Heart right ventricle (tissue), 16 donors: ENCODE data around the gene UNC5B. TPM values are rescaled to one million over a fixed set of nuclear protein-coding genes. Genes with fewer than 3 reads are reported as not detected.
A peak's percentile ranks its signal among the peaks of the same experiment; 100 is the strongest.

Experiments
- ATAC-seq, 8 donors: fragments of 200-7000 bp; cut with Tn5 transposase; one replicate each; pipeline ENCODE4 v1.9.1; 2020; ENCODE audit warnings: mild to moderate bottlenecking in 8 of 8, moderate library complexity in 8 of 8, moderate number of reproducible peaks in 1 of 8
- DNase-seq, 2 donors: peaks; one replicate each; pipeline ENCODE4 v3.0.0-alpha.2; 2020
- H3K27ac ChIP-seq, 10 donors: fragments of 200-600 bp; sonication (generic) in 2 of 10; one replicate each; pipeline versions ENCODE4 v1.5.0 to v1.8.0; 2020 to 2022; ENCODE audit warnings: mild to moderate bottlenecking in 3 of 10
- H3K27me3 ChIP-seq, 7 donors: fragments of 200-600 bp; one replicate each; pipeline ENCODE4 v1.8.0; 2021 to 2022; ENCODE audit warnings: mild to moderate bottlenecking in 2 of 7
- H3K36me3 ChIP-seq, 9 donors: fragments of 200-600 bp; sonication (generic) in 1 of 9; one replicate each; pipeline versions ENCODE4 v1.5.0 to v1.8.0; 2020 to 2022; ENCODE audit warnings: mild to moderate bottlenecking in 2 of 9
- H3K4me1 ChIP-seq, 9 donors: fragments of 200-600 bp; sonication (generic) in 1 of 9; one replicate each; pipeline versions ENCODE4 v1.5.0 to v1.8.0; 2020 to 2022; ENCODE audit warnings: mild to moderate bottlenecking in 4 of 9
- H3K4me3 ChIP-seq, 10 donors: fragments of 200-600 bp; sonication (generic) in 2 of 10; one replicate each; pipeline versions ENCODE4 v1.5.0 to v1.8.0; 2020 to 2022; ENCODE audit warnings: mild to moderate bottlenecking in 7 of 10, moderate library complexity in 2 of 10
- H3K9me3 ChIP-seq, 11 donors: fragments of 200-600 bp in 10 of 11; sonication (generic) in 2 of 11; one replicate each; pipeline versions ENCODE4 v1.5.0 to v1.8.0; 2013 to 2022; ENCODE audit warnings: mild to moderate bottlenecking in 2 of 11, control low read depth in 1 of 11, moderate library complexity in 1 of 11
- WGBS, 2 donors: extraction: QIAGEN DNeasy Blood & Tissue Kit; methylation state at CpG; one replicate each; pipeline ENCODE4 v1.1.7; 2013; ENCODE audit warnings: inconsistent platforms in 1 of 2; 5-methylcytosine and 5-hydroxymethylcytosine counted together
- intact Hi-C, 10 donors: fragments of 100-400 bp; cut with DNase I; formaldehyde crosslinking; loops; one replicate each; pipeline versions ENCODE4 v1.11.1 to v1.14.2; 2022
- polyA plus RNA-seq, 2 donors: library from polyadenylated mRNA; stranded (reverse); fragments of 200-250 nt; gene quantifications; one replicate each; pipeline ENCODE4 v1.2.3, GENCODE V29; 2013
- total RNA-seq, 10 donors: library from RNA; stranded (reverse); fragmentation: NEBNext Ultra II Directional in 3 of 10; extraction: Animal tissue kit (Norgen Biotek cat#: 25700) in 3 of 10; gene quantifications; one replicate each; pipeline versions ENCODE4 v1.2.1 to v1.2.4, GENCODE V29; 2021 to 2023
- TF ChIP-seq, protein P1 (sequence below), 9 donors: fragments of 200-600 bp; sonication (generic) in 2 of 9; IDR thresholded peaks; one replicate each; pipeline versions ENCODE4 v1.5.0 to v1.8.0; 2021 to 2022; ENCODE audit warnings: antibody characterized with exemption in 9 of 9, mild to moderate bottlenecking in 5 of 9, moderate library complexity in 1 of 9
- donor health status: Arrhythmogenic right ventricular cardiomyopathy.
- donor health status: ischemic (EF 13 %, LVEDD 7.1; RV severe dilation, severe dysfunction).
- donor health status: healthy with polysubstance abuse.
- donor health status: DM: no; HTN: yes; CAD: no.
- donor health status: DM: no; HTN: no; CAD: no.
- donor health status: ischemic (EF 25% LVEDD 6.9; RV normal size, moderate dysfunction).
- donor health status: ischemic (EF 25% LVEDD 5.7; RV mildly dilated, moderate dysfunction).
- donor health status: healthy.
- donor health status: DM: yes; HTN: yes; CAD: no.
- donor health status: Ischemic cardiomyopathy.
- donor health status: ischemic (EF 35%, LVEDD 5.7; RV mildly dilated, moderate dysfunction).
- donor health status: nonischemic (EF 11% LVEDD 7.7; RV severe dilation, severe dysfunction).
- donor health status: DM: yes; HTN: yes; CAD: no.
- donor health status: PGD.
- donor health status: ischemic (EF 29% LVEDD 5.4; RV normal size, mild dysfunction).
- donor health status: nonischemic (EF 23%, LVEDD 6.1; RV moderate dilation, normal function).

The UNC5B gene
- total and polyA plus RNA-seq, 12 donors = 3.3 to 20.6 (median 12.1) TPM

GRCh38 chr10:71228875-71229675, 16.7 kb downstream of the UNC5B start:
- WGBS, 2 donors = 78 to 84% methylated on average over 16 of the region's 16 CpGs
- peaks cover 34 to 65% (median 52%) of the 10 kb centered on the region in 9 donors for H3K4me1 ChIP-seq
- peak in 1 of 2 donors; percentile 40 for DNase-seq
- TF ChIP-seq, protein P1, sequence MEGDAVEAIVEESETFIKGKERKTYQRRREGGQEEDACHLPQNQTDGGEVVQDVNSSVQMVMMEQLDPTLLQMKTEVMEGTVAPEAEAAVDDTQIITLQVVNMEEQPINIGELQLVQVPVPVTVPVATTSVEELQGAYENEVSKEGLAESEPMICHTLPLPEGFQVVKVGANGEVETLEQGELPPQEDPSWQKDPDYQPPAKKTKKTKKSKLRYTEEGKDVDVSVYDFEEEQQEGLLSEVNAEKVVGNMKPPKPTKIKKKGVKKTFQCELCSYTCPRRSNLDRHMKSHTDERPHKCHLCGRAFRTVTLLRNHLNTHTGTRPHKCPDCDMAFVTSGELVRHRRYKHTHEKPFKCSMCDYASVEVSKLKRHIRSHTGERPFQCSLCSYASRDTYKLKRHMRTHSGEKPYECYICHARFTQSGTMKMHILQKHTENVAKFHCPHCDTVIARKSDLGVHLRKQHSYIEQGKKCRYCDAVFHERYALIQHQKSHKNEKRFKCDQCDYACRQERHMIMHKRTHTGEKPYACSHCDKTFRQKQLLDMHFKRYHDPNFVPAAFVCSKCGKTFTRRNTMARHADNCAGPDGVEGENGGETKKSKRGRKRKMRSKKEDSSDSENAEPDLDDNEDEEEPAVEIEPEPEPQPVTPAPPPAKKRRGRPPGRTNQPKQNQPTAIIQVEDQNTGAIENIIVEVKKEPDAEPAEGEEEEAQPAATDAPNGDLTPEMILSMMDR (IDR thresholded peaks at IDR 0.05) = no peak
- H3K4me3 ChIP-seq = no peak overlapping the region
- intact Hi-C loops = no loop called here
- no peaks in the 10 kb centered on the region for H3K27me3 ChIP-seq
- H3K9me3 ChIP-seq = no peaks in the 10 kb centered on the region
- peaks cover 0 to 4% (median 0%) of the 10 kb centered on the region in 9 donors for H3K36me3 ChIP-seq
- ATAC-seq = peak in 1 of 8 donors; percentile 3
- H3K27ac ChIP-seq = peak overlapping the region in 3 of 10 donors; percentile 9 to 33 (median 22)

DNA sequence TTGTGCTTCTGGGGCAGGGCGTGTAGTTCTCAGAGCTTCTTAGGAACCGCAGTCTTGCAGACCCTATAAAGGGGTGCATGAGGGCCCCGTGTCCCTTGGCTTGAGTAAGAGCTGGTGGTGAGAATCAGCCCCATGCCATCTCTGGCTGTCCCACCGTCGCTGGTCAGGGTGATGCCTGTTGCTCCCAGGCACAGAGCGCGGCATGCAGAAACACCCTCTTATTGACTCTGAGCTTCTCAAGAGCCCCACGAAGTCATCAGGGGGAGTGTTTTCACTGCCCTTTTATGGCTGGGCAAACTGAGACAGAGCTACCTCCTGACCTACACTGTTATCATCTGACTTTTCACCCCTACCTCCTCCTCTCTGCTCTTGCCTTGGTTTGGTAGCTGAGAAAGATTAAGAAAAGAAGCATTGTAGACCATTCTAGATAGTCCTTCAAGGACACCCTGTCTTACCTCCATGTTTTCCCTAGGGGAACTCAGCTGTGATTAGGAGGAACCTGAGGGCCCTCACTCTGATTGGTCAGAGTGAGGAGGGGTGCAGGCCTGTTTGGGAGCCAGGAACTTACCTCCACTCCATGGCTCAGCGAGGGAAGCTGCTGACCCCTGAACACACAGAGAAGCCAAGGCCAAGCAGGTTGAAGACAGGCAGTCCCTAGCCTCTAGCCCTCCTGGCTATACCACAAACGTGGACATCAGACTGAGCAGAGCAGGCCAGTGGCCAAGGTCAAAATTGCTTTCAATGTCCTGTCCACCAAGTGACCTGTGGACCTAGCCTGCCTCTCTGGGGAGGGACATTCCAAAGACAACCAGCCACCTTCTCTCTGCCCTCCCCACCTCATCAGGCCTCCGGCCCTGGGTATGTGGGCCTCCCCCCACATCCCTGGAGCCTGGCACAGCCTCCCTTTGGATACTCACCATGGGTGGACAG, 17.6 kb downstream of the UNC5B start:
- intact Hi-C loops = loop anchor here in 2 of 10 donors (5.0 kb wide), 1 partner anchor 37 kb away; no protein-coding TSS in a partner anchor
- Histone ChIP-seq H3K9me3 (no peaks in the 10 kb centered on the region), H3K27ac (peak overlapping the region in 5 of 10 donors; percentile 0 to 49 (median 26)), H3K27me3 (no peaks in the 10 kb centered on the region), H3K36me3 (peaks cover 0 to 4% (median 0%) of the 10 kb centered on the region in 9 donors), H3K4me3 (no peak overlapping the region), H3K4me1 (peaks cover 42 to 74% (median 60%) of the 10 kb centered on the region in 9 donors)
- DNase-seq (no peak), ATAC-seq (no peak)
- WGBS, 2 donors = 75 to 76% methylated on average over 11 of the region's 11 CpGs
- TF ChIP-seq, protein P1 (IDR thresholded peaks at IDR 0.05) = no peak

- Histone ChIP-seq H3K9me3 (no peaks in the 10 kb centered on the region), H3K27me3 (no peaks in the 10 kb centered on the region), H3K27ac (peak overlapping the region in 4 of 10 donors; percentile 22 to 49 (median 30)), H3K4me3 (no peak overlapping the region), H3K36me3 (peaks cover 0 to 2% (median 0%) of the 10 kb centered on the region in 9 donors), H3K4me1 (peaks cover 48 to 80% (median 66%) of the 10 kb centered on the region in 9 donors)
- DNase-seq = no peak
- TF ChIP-seq, protein P1 (IDR thresholded peaks at IDR 0.05) = no peak
- 71 to 73% methylated on average over 1 of the region's 1 CpG for WGBS, 2 donors
- intact Hi-C loops = loop anchor here in 2 of 10 donors (5.0 kb wide), 1 partner anchor 37 kb away; no protein-coding TSS in a partner anchor
- peak in 1 of 8 donors; percentile 3 for ATAC-seq
Observed at GRCh38 chr10:71230656-71231025, 18.3 kb downstream of the UNC5B start.

DNA sequence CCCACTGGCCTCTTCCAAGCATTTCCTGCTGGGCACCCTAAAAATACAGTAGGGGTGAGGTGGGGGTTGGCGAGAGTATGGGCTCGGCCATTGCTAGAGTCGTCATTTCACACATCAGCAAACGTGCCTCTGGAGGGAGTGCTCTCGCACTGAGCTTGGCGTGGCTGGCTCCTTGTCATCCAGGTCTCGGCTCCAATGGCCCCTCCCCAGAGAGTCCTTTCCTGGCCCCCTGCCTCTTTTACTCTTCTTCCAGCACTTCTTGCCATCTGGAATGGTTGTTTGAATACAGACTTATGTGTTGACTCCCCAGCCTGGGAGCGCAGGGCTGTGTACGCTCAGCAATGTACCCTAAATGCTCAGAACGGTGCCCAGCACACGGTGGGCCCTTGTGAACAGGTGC, 18.8 kb downstream of the UNC5B start:
- Histone ChIP-seq H3K27ac (peak overlapping the region in 4 of 10 donors; percentile 22 to 80 (median 38)), H3K36me3 (no peaks in the 10 kb centered on the region), H3K4me3 (no peak overlapping the region), H3K27me3 (no peaks in the 10 kb centered on the region), H3K9me3 (no peaks in the 10 kb centered on the region), H3K4me1 (peaks cover 53 to 86% (median 70%) of the 10 kb centered on the region in 9 donors)
- intact Hi-C loops = loop anchor here in 2 of 10 donors (5.0 kb wide), 1 partner anchor 36 kb away; no protein-coding TSS in a partner anchor
- DNase-seq (no peak), ATAC-seq (no peak)
- TF ChIP-seq, protein P1 (IDR thresholded peaks at IDR 0.05) = no peak
- whole genome bisulfite sequencing, 2 donors = 79 to 83% methylated on average over 11 of the region's 11 CpGs
